Sigmoid colon (tissue), 7 donors: ENCODE data around the gene TTLL11. TPM values are rescaled to one million over a fixed set of nuclear protein-coding genes. Genes with fewer than 3 reads are reported as not detected.

Source experiments
- DNase-seq: peaks from one replicate; pipeline ENCODE4 v3.0.0-alpha.2; 2019
- H3K27ac ChIP-seq, 4 donors: fragments of 200-600 bp; sonication (generic); one replicate each; pipeline ENCODE4 v1.5.1; 2016 to 2019; ENCODE audit warnings: mild to moderate bottlenecking in 1 of 4
- H3K27me3 ChIP-seq, 3 donors: fragments of 200-600 bp; sonication (generic); one replicate each; pipeline ENCODE4 v1.5.1; 2019; ENCODE audit warnings: mild to moderate bottlenecking in 1 of 3
- H3K36me3 ChIP-seq, 4 donors: fragments of 200-600 bp; sonication (generic); one replicate each; pipeline ENCODE4 v1.5.1; 2016 to 2019
- H3K4me1 ChIP-seq, 4 donors: fragments of 200-600 bp; sonication (generic); one replicate each; pipeline ENCODE4 v1.5.1; 2017 to 2019
- H3K4me3 ChIP-seq, 4 donors: fragments of 200-600 bp; sonication (generic); one replicate each; pipeline ENCODE4 v1.5.1; 2017 to 2019; ENCODE audit warnings: mild to moderate bottlenecking in 2 of 4, moderate library complexity in 1 of 4
- H3K9me3 ChIP-seq, 4 donors: fragments of 200-600 bp in 3 of 4; sonication (generic) in 3 of 4; one replicate each; pipeline versions ENCODE4 v1.5.1 to v1.6.1; 2013 to 2019
- CTCF ChIP-seq, 4 experiments: fragments of 450-650 bp in 3 of 4; fragments of 200-600 bp in 1 of 4; IDR thresholded peaks; one replicate each; pipeline ENCODE4 v1.5.1; 2016 to 2019; ENCODE audit warnings: antibody characterized with exemption in 4 of 4, mild to moderate bottlenecking in 3 of 4, moderate library complexity in 2 of 4
- EP300 ChIP-seq, 4 donors: sonication (generic); formaldehyde crosslinking; IDR thresholded peaks; one replicate each; pipeline ENCODE4 v1.6.1; 2017; ENCODE audit warnings: antibody characterized with exemption in 4 of 4
- POLR2A ChIP-seq, 2 donors: fragments of 450-650 bp; IDR thresholded peaks; one replicate each; pipeline ENCODE4 v1.6.1; 2016; ENCODE audit warnings: antibody characterized with exemption in 2 of 2, mild to moderate bottlenecking in 2 of 2, moderate library complexity in 2 of 2
- POLR2AphosphoS5 ChIP-seq, 4 donors: sonication (generic); formaldehyde crosslinking; IDR thresholded peaks; one replicate each; pipeline ENCODE4 v1.6.1; 2017; ENCODE audit warnings: antibody characterized with exemption in 4 of 4
- WGBS, 2 donors: extraction: QIAGEN DNeasy Blood & Tissue Kit; methylation state at CpG; one replicate each; pipeline ENCODE4 v1.1.7; 2013; 5-methylcytosine and 5-hydroxymethylcytosine counted together
- intact Hi-C: fragments of 100-400 bp; cut with DNase I; formaldehyde crosslinking; loops from one replicate; pipeline ENCODE4 v1.15.1; 2023
- polyA plus RNA-seq, 3 donors: library from polyadenylated mRNA; stranded (reverse); fragments of 200-250 nt; gene quantifications; one replicate each; pipeline ENCODE4 v1.2.3, GENCODE V29; 2013
- total RNA-seq, 4 donors: library from RNA; depleted of rRNA; stranded (reverse); fragments of >200 nt; gene quantifications; one replicate each; pipeline ENCODE4 v1.1.0, GENCODE V29; 2016
- donor health status: healthy with polysubstance abuse.
- donor health status: Bipolar disorder and iron deficiency.
- donor health status: healthy.

The TTLL11 gene
- total and polyA plus RNA-seq, 7 donors, result 4.2 to 40.7 (median 27.6) TPM

GRCh38 chr9:121837113-121837961 is 255.8 kb downstream of the TTLL11 start:
- 78 to 82% methylated on average over 9 of the region's 9 CpGs for WGBS, 2 donors

GRCh38 chr9:121836366-121836885 is 256.7 kb downstream of the TTLL11 start:
- intact Hi-C loops, result no loop called here
- WGBS, 2 donors, result 86 to 88% methylated on average over 3 of the region's 3 CpGs
- H3K27me3 ChIP-seq, result no peaks in the 10 kb centered on the region
- DNase-seq, result peak; percentile 39
- TF ChIP-seq EP300 (IDR thresholded peaks at IDR 0.05) (no peak), POLR2AphosphoS5 (IDR thresholded peaks at IDR 0.05) (no peak), POLR2A (IDR thresholded peaks at IDR 0.05) (no peak), CTCF (IDR thresholded peaks at IDR 0.05) (no peak)
- no peak overlapping the region for H3K27ac ChIP-seq
- H3K9me3 ChIP-seq, result no peaks in the 10 kb centered on the region
- no peak overlapping the region for H3K4me3 ChIP-seq
- no peaks in the 10 kb centered on the region for H3K36me3 ChIP-seq
- peaks cover 0 to 14% (median 11%) of the 10 kb centered on the region in 4 donors for H3K4me1 ChIP-seq

More at GRCh38 chr9:121837113-121837961, 255.8 kb downstream of the TTLL11 start:
- TF ChIP-seq POLR2AphosphoS5 (IDR thresholded peaks at IDR 0.05) (peak in 3 of 4 donors; percentile 7 to 48 (median 46)), POLR2A (IDR thresholded peaks at IDR 0.05) (no peak)
- Histone ChIP-seq H3K4me1 (peaks cover 0 to 14% (median 11%) of the 10 kb centered on the region in 4 donors), H3K9me3 (no peaks in the 10 kb centered on the region), H3K27ac (no peak overlapping the region), H3K4me3 (no peak overlapping the region), H3K27me3 (no peaks in the 10 kb centered on the region), H3K36me3 (no peaks in the 10 kb centered on the region)
- intact Hi-C loops, result no loop called here
- peak; percentile 72 for DNase-seq

- Histone ChIP-seq H3K36me3 (no peaks in the 10 kb centered on the region), H3K4me1 (peaks cover 0 to 14% (median 11%) of the 10 kb centered on the region in 4 donors), H3K27ac (no peak overlapping the region), H3K27me3 (no peaks in the 10 kb centered on the region), H3K4me3 (no peak overlapping the region), H3K9me3 (no peaks in the 10 kb centered on the region)
- WGBS, 2 donors, result 61 to 82% methylated on average over 5 of the region's 5 CpGs
- peak; percentile 30 for DNase-seq
- intact Hi-C loops, result no loop called here
- TF ChIP-seq POLR2AphosphoS5 (IDR thresholded peaks at IDR 0.05) (no peak), POLR2A (IDR thresholded peaks at IDR 0.05) (no peak), EP300 (IDR thresholded peaks at IDR 0.05) (no peak), CTCF (IDR thresholded peaks at IDR 0.05) (no peak)
Observed at GRCh38 chr9:121835587-121836365, 257.3 kb downstream of the TTLL11 start.

- H3K27me3 ChIP-seq, result no peaks in the 10 kb centered on the region
- intact Hi-C loops, result no loop called here
- WGBS, 2 donors, result 95 to 96% methylated on average over 9 of the region's 9 CpGs
- no peaks in the 10 kb centered on the region for H3K36me3 ChIP-seq
- H3K4me3 ChIP-seq, result no peak overlapping the region
- H3K4me1 ChIP-seq, result peaks cover 0 to 8% (median 7%) of the 10 kb centered on the region in 4 donors
- H3K27ac ChIP-seq, result no peak overlapping the region
- no peaks in the 10 kb centered on the region for H3K9me3 ChIP-seq
- no peak for DNase-seq
- TF ChIP-seq POLR2A (IDR thresholded peaks at IDR 0.05) (no peak), EP300 (IDR thresholded peaks at IDR 0.05) (no peak), POLR2AphosphoS5 (IDR thresholded peaks at IDR 0.05) (no peak)
Observed at GRCh38 chr9:121833061-121833460, 260.0 kb downstream of the TTLL11 start.

GRCh38 chr9:121831869-121832268 is 261.2 kb downstream of the TTLL11 start:
- no peak for DNase-seq
- intact Hi-C loops, result no loop called here

More at GRCh38 chr9:121831869-121832268, 261.2 kb downstream of the TTLL11 start:
- Histone ChIP-seq H3K36me3 (no peaks in the 10 kb centered on the region), H3K9me3 (no peaks in the 10 kb centered on the region), H3K27me3 (no peaks in the 10 kb centered on the region), H3K4me1 (no peaks in the 10 kb centered on the region), H3K27ac (no peak overlapping the region), H3K4me3 (no peak overlapping the region)
- no peak for TF ChIP-seq POLR2AphosphoS5 (IDR thresholded peaks at IDR 0.05)
- no peak for TF ChIP-seq EP300 (IDR thresholded peaks at IDR 0.05)
- 98% methylated on average over 3 of the region's 3 CpGs for WGBS, 2 donors
